GM19025 (cell line): ENCODE results near the gene DTNB.

Experiments used
- ATAC-seq: cut with Tn5 transposase; IDR thresholded peaks from one replicate; pipeline ENCODE4 v1.9.1; 2021; ENCODE audit warnings: mild to moderate bottlenecking, low read depth, moderate library complexity; ENCODE audit not compliant: unreplicated experiment

Gene DTNB

DNA sequence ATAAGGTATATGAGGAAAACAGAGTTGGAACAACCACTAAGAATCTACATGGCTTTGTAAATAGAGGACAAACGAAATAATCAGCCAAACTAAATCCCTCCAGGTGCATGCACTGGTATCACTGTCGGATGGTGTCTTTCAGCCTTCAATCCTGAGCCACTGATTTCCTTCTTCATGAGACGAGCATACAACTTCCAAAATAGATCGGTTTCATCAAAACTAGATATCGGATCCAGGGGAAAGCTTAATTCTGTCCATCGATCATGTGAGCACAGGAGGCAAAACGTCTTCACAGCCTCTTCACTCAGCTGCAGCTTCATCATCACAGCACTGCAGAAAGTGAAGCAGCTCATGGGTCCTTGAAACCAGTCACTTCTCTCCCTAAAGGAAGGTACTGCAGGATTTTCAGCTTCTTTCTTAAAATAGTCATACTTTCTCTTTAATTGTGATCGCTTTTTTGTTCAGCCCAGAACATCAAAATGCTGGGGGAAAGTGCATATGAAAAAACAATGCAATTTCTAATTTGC is 80.5 kb downstream of the DTNB start:
- ATAC-seq: no peak

- ATAC-seq: no peak
These were observed 82.4 kb downstream of the DTNB start for GRCh38 chr2:25590921-25591505.

DNA sequence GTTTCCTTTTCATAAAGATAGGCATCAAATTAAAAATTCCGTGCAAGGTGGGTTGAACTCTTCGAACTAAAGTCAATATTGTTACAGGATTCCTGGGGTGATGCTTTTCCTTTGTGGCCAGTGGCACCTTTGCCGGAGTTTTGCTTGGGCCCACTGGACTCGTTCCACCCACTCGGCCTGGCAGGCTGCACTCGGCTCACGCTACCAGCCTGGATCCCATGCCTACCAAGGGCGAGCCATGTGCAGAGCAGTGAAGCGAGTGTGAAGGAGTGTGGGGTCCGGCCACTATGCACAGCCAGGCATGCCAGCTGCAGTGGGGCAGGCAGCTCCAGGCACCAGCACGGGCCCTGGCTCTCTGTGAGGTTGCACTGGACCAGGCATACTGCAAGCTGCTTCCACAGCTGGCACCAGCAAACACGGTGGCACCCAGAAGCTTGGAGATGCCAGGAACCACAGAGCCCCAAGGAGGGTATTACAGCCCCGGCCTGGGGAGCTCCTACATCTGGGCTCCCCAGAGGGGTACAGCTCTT is 83.6 kb downstream of the DTNB start:
- ATAC-seq: no peak

- no peak for ATAC-seq
These were observed 84.8 kb downstream of the DTNB start for GRCh38 chr2:25588576-25588975.

DNA sequence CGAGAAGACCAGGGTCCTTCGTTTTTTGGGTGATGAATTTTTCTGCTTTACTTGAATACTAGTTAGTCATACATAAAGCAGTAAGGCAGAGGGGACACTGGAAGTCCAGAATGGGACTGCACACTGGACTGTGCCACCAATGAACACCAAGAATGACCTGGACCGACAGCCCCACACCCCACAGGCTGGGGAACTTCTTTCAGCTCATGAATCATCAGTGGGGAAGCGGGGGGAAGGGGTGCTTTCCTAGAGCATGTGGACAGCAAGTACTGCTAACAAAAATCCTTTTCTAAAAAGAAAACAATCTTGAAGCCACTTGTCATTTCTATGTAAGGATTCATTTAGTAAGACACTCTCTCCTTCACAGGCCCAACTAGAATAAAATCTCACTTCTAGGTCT is 86.0 kb downstream of the DTNB start:
- no peak for ATAC-seq

GRCh38 chr2:25586726-25587144 is 86.6 kb downstream of the DTNB start:
- peak; percentile 74 for ATAC-seq

DNA sequence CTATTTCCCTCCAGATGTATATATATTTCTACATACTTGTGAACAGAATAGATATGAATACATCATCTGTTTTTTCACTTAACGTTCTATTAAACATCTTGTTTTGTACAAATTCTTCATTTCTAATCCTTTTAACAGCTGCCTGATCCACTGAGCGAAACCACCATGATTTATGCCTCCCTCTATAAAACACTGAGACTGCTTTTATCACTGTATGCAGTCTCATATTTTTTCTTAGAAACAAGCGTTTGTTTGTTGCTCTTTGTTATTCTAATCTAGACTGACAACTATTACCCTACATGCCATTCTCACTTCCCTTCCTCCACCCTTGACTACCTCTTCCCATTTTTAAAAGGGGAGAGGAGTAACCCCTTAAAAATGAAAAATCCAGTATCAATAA is 88.2 kb downstream of the DTNB start:
- ATAC-seq: no peak

GRCh38 chr2:25582077-25582830 is 91.1 kb downstream of the DTNB start:
- ATAC-seq: no peak

DNA sequence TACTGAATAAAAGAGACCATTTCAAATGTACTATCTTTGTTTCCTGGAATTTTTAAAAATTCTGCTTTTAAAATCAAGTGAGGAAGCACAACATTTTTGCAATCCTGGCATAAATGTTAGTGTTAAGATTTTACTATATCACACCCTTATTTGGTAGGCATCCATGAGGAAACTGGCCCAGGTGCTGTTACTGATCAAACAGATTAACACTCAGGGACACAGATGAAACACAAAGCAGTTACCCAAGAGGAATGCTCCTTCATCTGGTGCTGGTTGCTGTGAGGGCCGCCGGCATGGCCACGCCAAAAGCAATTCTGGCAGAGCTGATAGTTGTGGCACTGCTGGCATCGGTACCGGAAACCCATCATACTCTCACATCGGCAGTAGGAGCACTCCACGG is 96.8 kb downstream of the DTNB start:
- no peak for ATAC-seq

DNA sequence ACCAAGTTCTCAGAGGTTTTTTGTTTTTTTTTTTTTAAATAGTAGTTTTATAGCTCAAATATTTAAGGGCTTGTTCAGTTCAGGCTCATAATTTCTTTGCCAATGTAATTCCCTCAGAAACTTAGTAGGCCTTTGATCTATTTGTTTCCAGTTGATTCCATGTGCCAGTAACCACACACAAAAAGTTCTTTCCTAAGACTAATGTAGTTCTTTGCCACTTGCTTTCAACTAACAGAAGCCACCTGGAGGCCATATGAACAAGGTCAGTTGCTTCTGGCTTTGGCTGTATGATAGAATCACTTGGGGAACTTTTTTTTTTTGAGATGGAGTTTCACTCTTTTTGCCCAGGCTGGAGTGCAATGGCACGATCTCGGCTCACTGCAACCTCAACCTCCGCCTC is 100.7 kb downstream of the DTNB start:
- no peak for ATAC-seq

DNA sequence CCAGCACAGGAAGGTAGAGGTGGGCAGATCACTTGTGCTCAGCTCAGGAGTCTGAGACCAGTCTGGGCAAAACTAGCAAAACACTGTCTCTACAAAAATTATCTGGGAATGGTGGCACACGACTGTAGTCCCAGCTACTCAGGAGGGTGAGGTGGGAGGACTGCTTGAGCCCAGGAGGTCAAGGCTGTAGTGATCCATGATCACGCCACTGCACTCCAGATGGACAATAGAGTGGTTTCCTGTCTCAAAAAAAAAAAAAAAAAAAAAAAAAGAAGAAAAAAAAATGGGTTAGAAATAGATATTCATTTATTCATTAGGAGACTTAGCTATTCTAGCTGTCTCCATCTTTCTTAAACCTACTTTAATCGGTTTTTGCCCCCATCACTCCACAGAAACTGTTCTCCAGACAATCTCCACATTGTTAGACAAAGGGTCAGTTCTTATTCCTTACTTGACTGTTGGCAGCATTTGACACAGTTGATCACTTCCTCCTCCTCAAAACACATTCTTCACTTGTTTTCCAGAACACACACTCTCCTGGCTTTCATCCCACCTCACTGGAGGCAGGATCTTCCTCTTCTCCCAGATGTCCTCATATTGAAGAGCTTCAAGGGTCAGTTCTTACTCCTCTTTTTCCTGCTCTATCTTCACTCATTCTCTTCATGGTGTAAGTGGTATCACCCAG is 103.1 kb downstream of the DTNB start:
- no peak for ATAC-seq

DNA sequence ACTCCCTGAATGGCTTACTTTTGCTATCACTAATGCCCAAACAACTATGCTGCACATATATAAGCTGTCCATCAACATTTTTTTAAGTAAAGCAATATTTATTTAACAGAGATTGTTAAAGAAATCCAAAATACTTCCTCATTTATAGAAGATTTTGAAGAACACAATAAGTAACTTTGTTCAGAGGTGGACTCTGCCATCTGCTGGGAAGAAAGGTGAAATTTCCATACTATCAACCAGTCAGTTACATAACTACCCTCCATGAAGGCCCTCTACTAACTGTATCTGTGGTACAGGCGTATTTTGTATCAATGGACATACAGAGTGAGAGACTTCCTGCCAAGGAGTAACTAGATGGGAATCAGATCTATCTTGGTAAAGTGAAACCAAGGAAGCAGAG is 106.0 kb downstream of the DTNB start:
- no peak for ATAC-seq

DNA sequence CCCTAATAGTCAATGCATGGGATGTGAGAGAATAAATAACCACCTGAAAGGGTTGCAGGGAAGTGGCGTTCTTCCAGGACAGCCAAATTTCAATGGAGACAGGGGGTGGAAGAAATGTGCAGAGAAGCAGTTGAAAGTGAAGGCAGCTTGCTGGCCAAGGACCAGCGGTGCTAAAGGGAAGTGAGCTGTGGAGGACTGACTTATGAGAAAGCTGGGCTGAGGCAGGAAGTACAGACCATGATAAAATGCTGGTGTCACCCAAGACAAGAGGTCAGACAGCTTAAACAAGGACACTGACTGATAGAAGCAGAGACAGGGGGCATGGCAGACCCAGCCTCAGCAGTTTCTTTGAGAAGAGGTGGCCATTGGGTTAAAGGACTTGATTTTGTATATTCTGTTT is 106.7 kb downstream of the DTNB start:
- peak; percentile 55 for ATAC-seq

GRCh38 chr2:25566094-25566493 is 107.3 kb downstream of the DTNB start:
- no peak for ATAC-seq

GRCh38 chr2:25561136-25561850 is 112.1 kb downstream of the DTNB start:
- no peak for ATAC-seq

DNA sequence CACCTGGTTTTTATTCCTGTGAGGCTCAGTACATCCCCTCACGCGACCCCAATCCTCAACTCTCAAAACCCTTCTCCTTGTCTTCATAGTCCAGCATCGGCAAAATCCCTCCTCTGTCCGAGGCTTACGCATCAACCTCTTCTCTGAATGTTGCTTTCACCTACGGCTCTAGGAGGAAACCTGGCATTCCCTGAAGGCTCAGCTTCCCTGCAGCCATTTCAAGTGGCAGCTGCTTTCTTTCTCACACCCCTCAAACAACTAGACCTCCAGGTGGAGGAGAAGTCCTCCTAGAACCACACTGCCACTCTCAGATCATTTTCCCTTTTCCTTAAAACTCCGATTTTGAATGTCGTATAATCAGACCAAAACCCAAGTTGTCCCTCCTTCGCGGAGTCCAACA is 114.2 kb downstream of the DTNB start:
- no peak for ATAC-seq

DNA sequence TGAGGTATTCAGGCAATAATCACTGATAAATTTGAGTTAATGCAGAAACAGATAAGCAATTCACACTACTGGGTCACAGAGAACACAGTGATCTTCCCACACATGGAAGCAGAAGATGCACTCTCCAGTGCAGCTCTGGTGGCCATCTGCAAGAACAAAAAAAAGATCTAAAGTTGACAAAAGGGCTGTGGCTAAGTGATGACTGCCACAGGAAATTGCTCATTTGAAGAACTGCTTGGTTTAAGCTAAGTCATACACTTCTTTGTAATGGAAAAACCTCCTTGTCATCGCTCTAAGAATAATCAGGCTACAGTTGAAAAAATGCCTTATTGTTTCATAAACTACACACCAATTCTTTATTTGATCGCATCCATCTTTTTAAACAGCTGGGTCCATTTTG is 115.1 kb downstream of the DTNB start:
- ATAC-seq: peak; percentile 56

DNA sequence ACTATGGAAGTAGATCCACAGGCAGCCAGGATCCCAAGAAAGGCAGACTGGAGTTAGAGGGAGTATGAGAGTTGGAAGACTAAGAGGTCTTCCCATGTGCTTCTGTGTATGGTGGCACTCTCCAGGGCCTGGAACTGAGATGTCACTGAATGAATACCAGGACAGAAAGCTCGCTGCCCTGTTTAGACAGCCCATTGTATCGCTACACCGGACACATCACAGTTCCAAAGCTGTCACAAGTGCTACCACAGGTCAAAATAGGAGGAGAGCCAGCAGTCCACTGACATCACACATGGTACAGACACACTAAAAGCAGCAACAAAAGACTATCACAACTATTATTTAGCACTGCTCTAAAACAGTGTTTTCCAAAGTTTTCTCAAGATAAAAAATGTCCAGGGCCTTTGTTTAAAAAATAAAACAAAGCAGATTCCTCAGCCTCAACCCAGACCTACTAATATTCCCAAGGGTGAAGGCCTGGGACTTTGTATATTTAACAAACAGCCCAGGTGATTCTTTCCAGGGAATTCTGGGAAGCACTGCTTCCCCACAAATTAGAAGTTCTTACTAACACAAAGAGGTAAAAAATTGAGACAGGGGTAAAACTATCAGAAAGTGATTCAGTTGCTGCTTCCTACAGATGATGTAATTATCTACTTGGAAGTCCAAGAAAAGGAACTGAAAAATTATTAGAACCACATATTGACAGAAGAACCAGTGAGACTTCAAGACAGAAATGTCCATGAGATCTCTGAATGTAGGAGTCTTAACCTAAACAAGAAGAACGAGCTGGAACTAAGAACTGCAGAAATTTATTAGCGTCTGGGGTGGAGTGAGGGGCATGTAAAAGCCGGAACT is 116.0 kb downstream of the DTNB start:
- no peak for ATAC-seq

GRCh38 chr2:25552318-25552717 is 121.1 kb downstream of the DTNB start:
- no peak for ATAC-seq

DNA sequence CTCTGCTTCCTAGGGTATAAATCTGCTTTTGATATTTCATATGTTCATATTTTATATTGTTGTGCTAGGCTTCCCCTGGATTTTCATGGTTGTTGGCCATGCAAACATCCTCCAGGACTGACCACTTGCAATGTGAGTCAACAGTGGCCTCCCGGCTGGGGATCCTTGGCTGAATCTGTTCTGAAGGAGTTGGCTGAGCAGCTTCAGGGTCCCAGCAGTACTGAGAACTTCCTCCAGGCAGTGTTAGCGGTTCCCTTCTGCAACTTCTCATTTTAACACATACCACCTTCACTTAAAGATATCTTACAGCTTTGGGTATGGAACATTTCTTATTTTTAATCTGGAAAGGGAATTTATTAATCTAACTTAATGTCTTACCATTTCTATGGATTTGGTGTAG is 122.1 kb downstream of the DTNB start:
- no peak for ATAC-seq
